ENCODE data around the gene IL17RE.

DNA sequence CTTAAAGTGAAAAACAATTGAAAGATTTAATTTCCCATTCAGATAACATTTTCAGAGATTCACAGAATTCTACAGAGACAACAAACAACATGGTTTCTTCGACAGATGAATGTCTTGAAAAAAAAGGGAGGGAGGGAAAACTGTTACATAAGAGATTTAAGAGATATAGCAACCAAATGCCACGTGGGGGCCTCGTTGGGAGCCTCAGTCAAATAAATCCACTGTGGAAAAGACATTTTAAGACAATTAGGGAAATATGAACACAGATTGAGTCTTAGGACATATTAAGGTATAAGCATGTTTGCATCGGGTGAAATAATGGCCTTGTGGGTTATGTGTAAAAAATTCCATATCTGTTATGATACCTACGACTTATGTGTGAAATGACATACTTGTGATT, 54.6 kb downstream of the IL17RE start:
- TF ChIP-seq POLR2A (IDR thresholded peaks at IDR 0.05): no peak
- TF ChIP-seq, protein P1, sequence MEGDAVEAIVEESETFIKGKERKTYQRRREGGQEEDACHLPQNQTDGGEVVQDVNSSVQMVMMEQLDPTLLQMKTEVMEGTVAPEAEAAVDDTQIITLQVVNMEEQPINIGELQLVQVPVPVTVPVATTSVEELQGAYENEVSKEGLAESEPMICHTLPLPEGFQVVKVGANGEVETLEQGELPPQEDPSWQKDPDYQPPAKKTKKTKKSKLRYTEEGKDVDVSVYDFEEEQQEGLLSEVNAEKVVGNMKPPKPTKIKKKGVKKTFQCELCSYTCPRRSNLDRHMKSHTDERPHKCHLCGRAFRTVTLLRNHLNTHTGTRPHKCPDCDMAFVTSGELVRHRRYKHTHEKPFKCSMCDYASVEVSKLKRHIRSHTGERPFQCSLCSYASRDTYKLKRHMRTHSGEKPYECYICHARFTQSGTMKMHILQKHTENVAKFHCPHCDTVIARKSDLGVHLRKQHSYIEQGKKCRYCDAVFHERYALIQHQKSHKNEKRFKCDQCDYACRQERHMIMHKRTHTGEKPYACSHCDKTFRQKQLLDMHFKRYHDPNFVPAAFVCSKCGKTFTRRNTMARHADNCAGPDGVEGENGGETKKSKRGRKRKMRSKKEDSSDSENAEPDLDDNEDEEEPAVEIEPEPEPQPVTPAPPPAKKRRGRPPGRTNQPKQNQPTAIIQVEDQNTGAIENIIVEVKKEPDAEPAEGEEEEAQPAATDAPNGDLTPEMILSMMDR (IDR thresholded peaks at IDR 0.05): no peak

All from lower leg skin (tissue), 3 donors.